Left lung (tissue), 10 donors: ENCODE data around the gene MEGF9. TPM values are rescaled to one million over a fixed set of nuclear protein-coding genes. Genes with fewer than 3 reads are reported as not detected.

Experiments
- ATAC-seq: fragments of 200-7000 bp; cut with Tn5 transposase; one replicate; pipeline ENCODE4 v1.9.1; 2020; ENCODE audit warnings: moderate library complexity
- DNase-seq, 4 donors: peaks; one replicate each; pipeline ENCODE4 v3.0.0-alpha.2; 2013 to 2020
- H3K27ac ChIP-seq, 2 donors: fragments of 200-600 bp; sonication (generic) in 1 of 2; one replicate each; pipeline versions ENCODE4 v1.5.0 to v1.8.0; 2020 to 2021
- H3K27me3 ChIP-seq, 2 donors: fragments of 200-600 bp; sonication (generic) in 1 of 2; one replicate each; pipeline versions ENCODE4 v1.5.0 to v1.8.0; 2020 to 2021
- H3K36me3 ChIP-seq, 2 donors: fragments of 200-600 bp; sonication (generic) in 1 of 2; one replicate each; pipeline versions ENCODE4 v1.5.0 to v1.8.0; 2020 to 2021
- H3K4me1 ChIP-seq, 2 donors: fragments of 200-600 bp; one replicate each; pipeline ENCODE4 v1.8.0; 2021
- H3K4me3 ChIP-seq, 2 donors: fragments of 200-600 bp; sonication (generic) in 1 of 2; one replicate each; pipeline versions ENCODE4 v1.5.0 to v1.8.0; 2020 to 2021; ENCODE audit warnings: mild to moderate bottlenecking in 1 of 2
- H3K9me3 ChIP-seq, 2 donors: fragments of 200-600 bp; sonication (generic) in 1 of 2; one replicate each; pipeline versions ENCODE4 v1.5.0 to v1.8.0; 2020 to 2021
- intact Hi-C, 2 donors: fragments of 100-400 bp; cut with DNase I; formaldehyde crosslinking; loops; one replicate each; pipeline versions ENCODE4 v1.11.2 to v1.14.2; 2022
- polyA plus RNA-seq, 6 donors: library from polyadenylated mRNA; unstranded; fragments of 120-200 nt; gene quantifications; one replicate each; pipeline ENCODE4 v1.2.1, GENCODE V29; 2013; ENCODE audit not compliant: insufficient read length in 6 of 6
- total RNA-seq, 2 donors: library from RNA; stranded (reverse); fragmentation: NEBNext Ultra II Directional; extraction: Animal tissue kit (Norgen Biotek cat#: 25700); gene quantifications; one replicate each; pipeline ENCODE4 v1.2.1, GENCODE V29; 2021
- TF ChIP-seq, protein P1 (sequence below), 2 donors: fragments of 200-600 bp; sonication (generic) in 1 of 2; IDR thresholded peaks; one replicate each; pipeline versions ENCODE4 v1.5.0 to v1.8.0; 2021; ENCODE audit warnings: antibody characterized with exemption in 2 of 2
- donor health status: DM: no; HTN: yes; CAD: no.
- donor health status: DM: no; HTN: no; CAD: no.

MEGF9 gene
- total and polyA plus RNA-seq, 8 donors: 13.8 to 103 (median 15.3) TPM

DNA sequence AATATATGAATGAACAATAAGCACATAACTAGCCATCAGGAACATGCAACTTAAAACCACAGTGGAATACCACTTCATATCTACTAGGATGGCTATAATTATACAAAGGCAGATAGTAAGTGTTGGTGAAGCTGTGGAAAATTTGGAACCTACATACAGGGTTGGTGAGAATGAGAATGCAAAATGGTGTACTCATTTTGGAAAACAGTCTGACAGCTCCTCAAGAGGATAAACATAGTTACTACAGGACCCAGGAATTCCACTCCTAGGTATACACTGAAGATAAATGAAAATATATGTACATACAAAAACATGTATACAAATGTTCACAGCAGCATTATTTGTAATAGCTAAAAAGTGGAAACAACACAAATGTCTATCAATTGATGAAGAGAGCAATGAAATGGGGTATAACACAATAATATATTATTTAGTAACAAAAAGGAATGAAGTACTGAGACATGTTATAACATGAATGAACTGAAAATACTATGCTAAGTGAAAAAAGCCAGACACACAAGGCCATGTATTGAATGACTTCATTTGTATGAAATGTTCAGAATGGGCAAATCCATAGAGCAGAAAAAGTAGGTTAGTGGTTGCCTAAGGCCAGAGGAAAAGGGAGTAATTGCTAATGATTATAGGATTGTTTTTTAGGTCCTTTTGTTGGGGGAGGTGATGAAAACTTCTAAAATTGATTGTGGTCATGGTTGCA, 103.1 kb downstream of the MEGF9 start:
- no peaks in the 10 kb centered on the region for H3K27me3 ChIP-seq
- no peak overlapping the region for H3K27ac ChIP-seq
- ATAC-seq (peak; percentile 22), DNase-seq (no peak)
- intact Hi-C loops: no loop called here
- H3K4me3 ChIP-seq: no peak overlapping the region
- peaks cover 0 to 67% of the 10 kb centered on the region in 2 donors for H3K36me3 ChIP-seq
- no peaks in the 10 kb centered on the region for H3K4me1 ChIP-seq
- TF ChIP-seq, protein P1, sequence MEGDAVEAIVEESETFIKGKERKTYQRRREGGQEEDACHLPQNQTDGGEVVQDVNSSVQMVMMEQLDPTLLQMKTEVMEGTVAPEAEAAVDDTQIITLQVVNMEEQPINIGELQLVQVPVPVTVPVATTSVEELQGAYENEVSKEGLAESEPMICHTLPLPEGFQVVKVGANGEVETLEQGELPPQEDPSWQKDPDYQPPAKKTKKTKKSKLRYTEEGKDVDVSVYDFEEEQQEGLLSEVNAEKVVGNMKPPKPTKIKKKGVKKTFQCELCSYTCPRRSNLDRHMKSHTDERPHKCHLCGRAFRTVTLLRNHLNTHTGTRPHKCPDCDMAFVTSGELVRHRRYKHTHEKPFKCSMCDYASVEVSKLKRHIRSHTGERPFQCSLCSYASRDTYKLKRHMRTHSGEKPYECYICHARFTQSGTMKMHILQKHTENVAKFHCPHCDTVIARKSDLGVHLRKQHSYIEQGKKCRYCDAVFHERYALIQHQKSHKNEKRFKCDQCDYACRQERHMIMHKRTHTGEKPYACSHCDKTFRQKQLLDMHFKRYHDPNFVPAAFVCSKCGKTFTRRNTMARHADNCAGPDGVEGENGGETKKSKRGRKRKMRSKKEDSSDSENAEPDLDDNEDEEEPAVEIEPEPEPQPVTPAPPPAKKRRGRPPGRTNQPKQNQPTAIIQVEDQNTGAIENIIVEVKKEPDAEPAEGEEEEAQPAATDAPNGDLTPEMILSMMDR (IDR thresholded peaks at IDR 0.05): no peak
- no peaks in the 10 kb centered on the region for H3K9me3 ChIP-seq

- DNase-seq (no peak), ATAC-seq (no peak)
- Histone ChIP-seq H3K4me1 (no peaks in the 10 kb centered on the region), H3K27me3 (no peaks in the 10 kb centered on the region), H3K9me3 (no peaks in the 10 kb centered on the region), H3K27ac (no peak overlapping the region), H3K36me3 (peaks cover 0 to 73% of the 10 kb centered on the region in 2 donors), H3K4me3 (no peak overlapping the region)
- TF ChIP-seq, protein P1 (IDR thresholded peaks at IDR 0.05): no peak
- intact Hi-C loops: no loop called here
Measured at GRCh38 chr9:120609636-120610035, 104.6 kb downstream of the MEGF9 start.

DNA sequence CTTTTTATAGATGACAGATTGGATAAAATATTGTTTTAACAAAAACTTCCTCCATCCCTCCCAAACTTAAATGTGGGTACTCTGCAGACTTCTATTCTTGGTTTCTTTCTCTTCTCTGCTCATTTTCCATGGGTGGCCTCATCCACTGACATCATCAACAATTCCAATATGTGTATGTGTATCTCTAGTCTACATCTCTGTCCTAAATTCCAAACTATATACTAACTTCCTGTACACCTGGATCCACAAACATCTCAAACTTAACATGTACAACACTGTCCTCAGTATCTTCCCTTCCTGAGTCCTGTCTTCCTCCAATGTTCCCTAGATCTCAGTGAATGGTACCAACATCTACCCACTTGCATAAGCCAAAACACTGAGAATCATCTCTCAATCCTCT, 105.8 kb downstream of the MEGF9 start:
- no peak overlapping the region for H3K27ac ChIP-seq
- no peaks in the 10 kb centered on the region for H3K27me3 ChIP-seq
- ATAC-seq: no peak
- DNase-seq: no peak
- H3K9me3 ChIP-seq: no peaks in the 10 kb centered on the region
- TF ChIP-seq, protein P1 (IDR thresholded peaks at IDR 0.05): no peak
- no peaks in the 10 kb centered on the region for H3K4me1 ChIP-seq
- intact Hi-C loops: no loop called here
- peaks cover 0 to 78% of the 10 kb centered on the region in 2 donors for H3K36me3 ChIP-seq
- H3K4me3 ChIP-seq: no peak overlapping the region

DNA sequence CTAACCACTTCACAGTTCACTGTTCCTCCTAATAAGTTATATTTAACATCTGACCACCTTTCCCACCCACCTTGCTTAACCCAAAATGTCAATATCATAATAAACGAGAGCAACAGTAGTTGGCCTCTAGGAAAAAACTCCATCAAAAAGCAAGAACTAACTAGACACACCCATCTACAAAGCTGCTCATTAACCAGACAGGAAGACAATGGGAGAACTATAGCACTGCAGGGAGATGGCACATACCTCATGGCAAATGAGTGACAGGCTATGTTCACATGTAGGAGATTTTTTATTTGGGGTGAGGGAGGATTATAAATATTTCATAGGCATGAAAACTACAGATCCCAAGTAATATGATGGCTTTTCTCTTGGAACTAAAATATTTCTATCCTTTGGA, 110.7 kb downstream of the MEGF9 start:
- intact Hi-C loops: no loop called here
- no peaks in the 10 kb centered on the region for H3K4me1 ChIP-seq
- peaks cover 0 to 65% of the 10 kb centered on the region in 2 donors for H3K36me3 ChIP-seq
- DNase-seq (no peak), ATAC-seq (no peak)
- H3K27ac ChIP-seq: no peak overlapping the region
- no peak overlapping the region for H3K4me3 ChIP-seq
- no peaks in the 10 kb centered on the region for H3K9me3 ChIP-seq
- TF ChIP-seq, protein P1 (IDR thresholded peaks at IDR 0.05): no peak
- no peaks in the 10 kb centered on the region for H3K27me3 ChIP-seq

DNA sequence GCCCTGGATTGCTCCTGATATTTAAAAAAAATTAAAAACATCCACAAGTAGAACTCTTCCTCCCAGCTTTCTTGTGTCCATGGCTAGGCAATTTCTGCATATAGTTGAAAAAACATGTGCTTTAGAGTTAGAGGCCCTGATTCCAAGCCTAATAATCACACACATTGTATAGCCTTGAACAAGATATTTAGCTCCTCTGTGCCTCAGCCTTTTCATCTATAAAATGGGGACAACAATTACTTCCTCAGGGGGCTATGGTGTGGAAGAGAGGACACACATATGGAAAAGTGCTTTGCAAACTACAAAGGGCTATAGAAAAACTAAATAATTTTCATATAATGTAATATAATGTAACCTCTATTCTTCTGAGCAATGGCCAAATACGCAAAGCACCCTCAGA, 111.3 kb downstream of the MEGF9 start:
- TF ChIP-seq, protein P1 (IDR thresholded peaks at IDR 0.05): no peak
- H3K4me1 ChIP-seq: no peaks in the 10 kb centered on the region
- H3K36me3 ChIP-seq: peaks cover 0 to 61% of the 10 kb centered on the region in 2 donors
- no peak overlapping the region for H3K4me3 ChIP-seq
- DNase-seq (no peak), ATAC-seq (no peak)
- no peaks in the 10 kb centered on the region for H3K27me3 ChIP-seq
- no peaks in the 10 kb centered on the region for H3K9me3 ChIP-seq
- intact Hi-C loops: no loop called here
- no peak overlapping the region for H3K27ac ChIP-seq
